PC-3 (cell line): ENCODE measurements around the gene CHP2. TPM values are rescaled to one million over a fixed set of nuclear protein-coding genes. Genes with fewer than 3 reads are reported as not detected.

Source experiments
- ATAC-seq: fragments of 200-7000 bp; cut with Tn5 transposase; 2 replicates; pipeline ENCODE4 v1.9.1; 2020; ENCODE audit warnings: mild to moderate bottlenecking, moderate library complexity
- BruUV-seq: library from RNA; stranded (reverse); fragments of 400-500 nt; replicated peaks from 2 replicates; lab custom pipeline; 2021; lab: Mats Ljungman, UMichigan
- CTCF ChIA-PET: fragments of 300-600 bp; sonication (Branson Sonifier 250); formaldehyde crosslinking; loops from one replicate; lab custom pipeline; 2022; ENCODE audit warnings: antibody characterized with exemption; lab: Charles Lee
- POLR2A ChIA-PET: fragments of 300-600 bp; sonication (Branson Sonifier 250); formaldehyde crosslinking; loops from one replicate; lab custom pipeline; 2022; ENCODE audit warnings: antibody characterized with exemption; ENCODE audit not compliant: unreplicated experiment; lab: Charles Lee
- DNase-seq: peaks from one replicate; pipeline ENCODE4 v3.0.0-alpha.2; 2015
- H2AFZ ChIP-seq: fragments of 300-600 bp; sonication (generic); 2 replicates; pipeline ENCODE4 v1.6.0; 2016; ENCODE audit warnings: antibody characterized with exemption, low read length
- H3F3A ChIP-seq: fragments of 300-600 bp; sonication (generic); one replicate; pipeline ENCODE4 v1.6.0; 2017; ENCODE audit warnings: antibody characterized with exemption, low read length, control low read depth, mild to moderate bottlenecking; ENCODE audit not compliant: unreplicated experiment
- H3K27ac ChIP-seq: fragments of 300-600 bp; sonication (generic); 2 replicates; pipeline ENCODE4 v1.5.1; 2016; ENCODE audit warnings: mild to moderate bottlenecking, low read length
- H3K27me3 ChIP-seq: fragments of 300-600 bp; sonication (generic); 2 replicates; pipeline ENCODE4 v1.6.1; 2016; ENCODE audit warnings: low read length, mixed read lengths
- H3K36me3 ChIP-seq: fragments of 300-600 bp; sonication (generic); 2 replicates; pipeline ENCODE4 v1.6.1; 2016; ENCODE audit warnings: low read depth, mixed run types, low read length, mixed read lengths
- H3K4me1 ChIP-seq: fragments of 300-600 bp; sonication (generic); 2 replicates; pipeline ENCODE4 v1.5.1; 2016; ENCODE audit warnings: low read length; ENCODE audit not compliant: insufficient read depth
- H3K4me2 ChIP-seq: fragments of 300-600 bp; sonication (generic); 2 replicates; pipeline ENCODE4 v1.6.0; 2016; ENCODE audit warnings: low read length
- H3K4me3 ChIP-seq: fragments of 300-600 bp; sonication (generic); 2 replicates; pipeline ENCODE4 v1.5.1; 2016; ENCODE audit warnings: mild to moderate bottlenecking, low read length, mixed read lengths
- H3K79me2 ChIP-seq: fragments of 300-600 bp; sonication (generic); 2 replicates; pipeline ENCODE4 v1.6.1; 2017; ENCODE audit warnings: low read length, mixed read lengths
- H3K9ac ChIP-seq: fragments of 300-600 bp; sonication (generic); 2 replicates; pipeline ENCODE4 v1.6.0; 2016; ENCODE audit warnings: mild to moderate bottlenecking, low read length
- H3K9me2 ChIP-seq: fragments of 300-600 bp; sonication (generic); replicated peaks from 2 replicates; pipeline ENCODE4 v1.6.1; 2016; ENCODE audit warnings: mixed run types, low read length, mixed read lengths
- H3K9me3 ChIP-seq: fragments of 300-600 bp; sonication (generic); 2 replicates; pipeline ENCODE4 v1.6.1; 2016; ENCODE audit warnings: low read length, mixed read lengths
- H4K20me1 ChIP-seq: fragments of 300-600 bp; sonication (generic); 2 replicates; pipeline ENCODE4 v1.6.1; 2016; ENCODE audit warnings: low read length, mixed read lengths
- CTCF ChIP-seq: fragments of 300-600 bp; sonication (generic); conservative IDR thresholded peaks from 2 replicates; pipeline ENCODE4 v1.5.1; 2017; ENCODE audit warnings: antibody characterized with exemption, low read depth, mild to moderate bottlenecking, low read length
- EZH2 ChIP-seq: fragments of 300-600 bp; sonication (generic); IDR thresholded peaks from one replicate; pipeline ENCODE4 v1.6.1; 2017; ENCODE audit warnings: antibody characterized with exemption, mild to moderate bottlenecking, low read length; ENCODE audit not compliant: unreplicated experiment
- EZH2phosphoT487 ChIP-seq: fragments of 300-600 bp; sonication (generic); IDR thresholded peaks from 2 replicates; pipeline ENCODE4 v1.6.1; 2018; ENCODE audit warnings: mild to moderate bottlenecking, antibody characterized with exemption, low read length, borderline replicate concordance
- intact Hi-C: fragments of 100-400 bp; cut with micrococcal nuclease; formaldehyde crosslinking; loops from 2 replicates; pipeline ENCODE4 v1.9.0; 2023
- total RNA-seq: library from RNA; depleted of rRNA; stranded (reverse); fragments of >200 nt; gene quantifications from 2 replicates; pipeline ENCODE4 v1.2.3, GENCODE V29; 2014

CHP2 gene
- total RNA-seq, 1 experiment from 2014 or later: not detected

- POLR2A ChIA-PET: no interaction called here
- no peaks in the 10 kb centered on the region for H3K4me1 ChIP-seq
- no peaks in the 10 kb centered on the region for H4K20me1 ChIP-seq
- CTCF ChIA-PET: no interaction called here
- H3K79me2 ChIP-seq: no peaks in the 10 kb centered on the region
- no TSS peak for BruUV-seq
- no peak overlapping the region for H2AFZ ChIP-seq
- H3K9ac ChIP-seq: no peak overlapping the region
- H3K9me2 ChIP-seq: no peaks in the 10 kb centered on the region
- TF ChIP-seq CTCF (no peak), EZH2 (no peak), EZH2phosphoT487 (no peak)
- no peak for ATAC-seq
- no peak for DNase-seq
- H3K36me3 ChIP-seq: no peaks in the 10 kb centered on the region
- intact Hi-C loops: loop anchor here (5.0 kb wide), 1 partner anchor 273 kb away; no protein-coding TSS in a partner anchor
- no peak overlapping the region for H3K4me2 ChIP-seq
- H3F3A ChIP-seq: no peaks in the 10 kb centered on the region
- no peaks in the 10 kb centered on the region for H3K9me3 ChIP-seq
- H3K27ac ChIP-seq: no peak overlapping the region
- no peak overlapping the region for H3K4me3 ChIP-seq
- peaks cover 33% of the 10 kb centered on the region for H3K27me3 ChIP-seq
These were observed 15.3 kb upstream of the CHP2 start for GRCh38 chr16:23739516-23739915.

GRCh38 chr16:23741675-23742303, 13.0 kb upstream of the CHP2 start:
- Histone ChIP-seq H3F3A (no peaks in the 10 kb centered on the region), H3K4me3 (no peak overlapping the region), H3K27ac (no peak overlapping the region), H3K9ac (no peak overlapping the region), H3K79me2 (no peaks in the 10 kb centered on the region), H3K4me2 (no peak overlapping the region), H3K9me2 (no peaks in the 10 kb centered on the region), H3K36me3 (no peaks in the 10 kb centered on the region), H3K4me1 (no peaks in the 10 kb centered on the region), H3K9me3 (no peaks in the 10 kb centered on the region), H2AFZ (no peak overlapping the region), H4K20me1 (no peaks in the 10 kb centered on the region), H3K27me3 (peaks cover 35% of the 10 kb centered on the region)
- TF ChIP-seq EZH2phosphoT487 (no peak), CTCF (no peak), EZH2 (no peak)
- intact Hi-C loops: no loop called here
- no TSS peak for BruUV-seq
- ChIA-PET CTCF (no interaction called here), POLR2A (no interaction called here)
- DNase-seq (no peak), ATAC-seq (no peak)

- Histone ChIP-seq H3K27ac (no peak overlapping the region), H3K36me3 (no peaks in the 10 kb centered on the region), H3K27me3 (peaks cover 35% of the 10 kb centered on the region), H3K4me2 (no peak overlapping the region), H3F3A (no peaks in the 10 kb centered on the region), H4K20me1 (no peaks in the 10 kb centered on the region), H2AFZ (no peak overlapping the region), H3K4me3 (no peak overlapping the region), H3K9me3 (no peaks in the 10 kb centered on the region), H3K79me2 (no peaks in the 10 kb centered on the region), H3K9me2 (no peaks in the 10 kb centered on the region), H3K4me1 (no peaks in the 10 kb centered on the region), H3K9ac (no peak overlapping the region)
- 0 out of 2 replicates have a peak, but pooled peaks have one; percentile 12 for TF ChIP-seq CTCF
- TF ChIP-seq EZH2: no peak
- CTCF ChIA-PET: no interaction called here
- BruUV-seq: no TSS peak
- ATAC-seq: no peak
- intact Hi-C loops: no loop called here
- no peak for DNase-seq
- POLR2A ChIA-PET: no interaction called here
These were observed 12.1 kb upstream of the CHP2 start for GRCh38 chr16:23742766-23743165.
